Measurements from ENCODE around the gene CORIN.

DNA sequence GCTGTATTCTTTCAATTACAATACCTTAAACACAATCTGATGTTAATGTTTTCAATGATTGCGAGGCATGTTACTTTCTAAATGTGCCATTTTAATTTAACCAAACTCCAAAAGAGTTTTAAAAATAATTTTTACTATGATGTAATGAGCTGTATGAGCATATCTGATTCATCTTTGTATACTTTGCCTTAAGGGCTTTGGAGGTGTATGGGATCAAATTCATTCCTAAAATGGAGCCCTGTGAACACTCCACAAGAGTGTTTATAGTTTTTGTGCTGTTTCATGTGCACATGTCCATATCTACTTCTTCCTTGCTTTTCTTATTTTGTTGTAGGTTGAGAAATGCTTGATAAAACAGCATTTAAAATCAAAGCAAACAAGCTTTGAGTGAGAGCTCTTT is 270.4 kb downstream of the CORIN start:
- no peak for TF ChIP-seq EZH2 (IDR thresholded peaks at IDR 0.05; ENCODE audit: borderline replicate concordance, insufficient read depth, low read depth, low read length, poor library complexity, severe bottlenecking)
- TF ChIP-seq, protein P1, sequence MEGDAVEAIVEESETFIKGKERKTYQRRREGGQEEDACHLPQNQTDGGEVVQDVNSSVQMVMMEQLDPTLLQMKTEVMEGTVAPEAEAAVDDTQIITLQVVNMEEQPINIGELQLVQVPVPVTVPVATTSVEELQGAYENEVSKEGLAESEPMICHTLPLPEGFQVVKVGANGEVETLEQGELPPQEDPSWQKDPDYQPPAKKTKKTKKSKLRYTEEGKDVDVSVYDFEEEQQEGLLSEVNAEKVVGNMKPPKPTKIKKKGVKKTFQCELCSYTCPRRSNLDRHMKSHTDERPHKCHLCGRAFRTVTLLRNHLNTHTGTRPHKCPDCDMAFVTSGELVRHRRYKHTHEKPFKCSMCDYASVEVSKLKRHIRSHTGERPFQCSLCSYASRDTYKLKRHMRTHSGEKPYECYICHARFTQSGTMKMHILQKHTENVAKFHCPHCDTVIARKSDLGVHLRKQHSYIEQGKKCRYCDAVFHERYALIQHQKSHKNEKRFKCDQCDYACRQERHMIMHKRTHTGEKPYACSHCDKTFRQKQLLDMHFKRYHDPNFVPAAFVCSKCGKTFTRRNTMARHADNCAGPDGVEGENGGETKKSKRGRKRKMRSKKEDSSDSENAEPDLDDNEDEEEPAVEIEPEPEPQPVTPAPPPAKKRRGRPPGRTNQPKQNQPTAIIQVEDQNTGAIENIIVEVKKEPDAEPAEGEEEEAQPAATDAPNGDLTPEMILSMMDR (IDR thresholded peaks at IDR 0.05) = no peak

Data from B cell (primary cell).